Measurements from ENCODE around the gene DYSF.

DNA sequence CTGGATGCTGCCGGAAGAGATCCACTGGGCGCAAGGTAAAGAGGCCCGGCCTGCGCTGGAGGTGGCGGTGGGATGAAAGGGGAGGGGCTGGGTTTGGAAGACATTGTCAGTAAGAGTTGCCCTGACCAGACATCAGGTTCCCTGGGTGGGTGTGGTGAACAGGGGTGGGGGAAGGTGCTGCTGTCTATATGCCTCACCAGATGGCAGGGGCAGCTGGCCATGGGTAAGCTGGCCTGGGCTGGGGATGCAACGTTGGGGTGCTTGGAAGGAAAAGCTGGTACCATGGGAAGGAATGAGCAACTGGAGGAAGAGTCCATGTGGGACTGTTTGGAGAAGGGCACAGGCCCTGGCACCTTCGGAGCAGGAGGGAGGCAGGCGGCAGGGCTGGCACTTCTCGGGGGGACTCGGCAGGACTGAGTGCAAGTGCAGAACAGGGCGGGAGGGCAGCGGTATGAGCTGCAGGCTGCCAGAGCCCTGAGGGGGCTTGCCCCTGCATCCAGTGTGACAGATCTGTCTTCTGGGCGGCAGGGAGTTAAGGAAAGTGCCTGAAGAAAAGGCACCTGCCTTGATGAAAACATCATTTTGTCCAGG is 146.4 kb downstream of the DYSF start:
- TF ChIP-seq, protein P1, sequence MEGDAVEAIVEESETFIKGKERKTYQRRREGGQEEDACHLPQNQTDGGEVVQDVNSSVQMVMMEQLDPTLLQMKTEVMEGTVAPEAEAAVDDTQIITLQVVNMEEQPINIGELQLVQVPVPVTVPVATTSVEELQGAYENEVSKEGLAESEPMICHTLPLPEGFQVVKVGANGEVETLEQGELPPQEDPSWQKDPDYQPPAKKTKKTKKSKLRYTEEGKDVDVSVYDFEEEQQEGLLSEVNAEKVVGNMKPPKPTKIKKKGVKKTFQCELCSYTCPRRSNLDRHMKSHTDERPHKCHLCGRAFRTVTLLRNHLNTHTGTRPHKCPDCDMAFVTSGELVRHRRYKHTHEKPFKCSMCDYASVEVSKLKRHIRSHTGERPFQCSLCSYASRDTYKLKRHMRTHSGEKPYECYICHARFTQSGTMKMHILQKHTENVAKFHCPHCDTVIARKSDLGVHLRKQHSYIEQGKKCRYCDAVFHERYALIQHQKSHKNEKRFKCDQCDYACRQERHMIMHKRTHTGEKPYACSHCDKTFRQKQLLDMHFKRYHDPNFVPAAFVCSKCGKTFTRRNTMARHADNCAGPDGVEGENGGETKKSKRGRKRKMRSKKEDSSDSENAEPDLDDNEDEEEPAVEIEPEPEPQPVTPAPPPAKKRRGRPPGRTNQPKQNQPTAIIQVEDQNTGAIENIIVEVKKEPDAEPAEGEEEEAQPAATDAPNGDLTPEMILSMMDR (IDR thresholded peaks at IDR 0.05): no peak
- no peak for TF ChIP-seq POLR2A (IDR thresholded peaks at IDR 0.05)

Measured in Peyer's patch (tissue), 4 donors.